C1 segment of cervical spinal cord (tissue), 14 donors: Measurements from ENCODE around the gene SAA4.
"Not testable (repeated sequence)": the region's sequence is repeated elsewhere in the genome, so short reads cannot be mapped to it uniquely, and the experiment has no call there.

Source experiments
- DNase-seq, 14 donors: peaks; one replicate each; lab custom pipeline; 2025; lab: John Stamatoyannopoulos, UW

The SAA4 gene

DNA sequence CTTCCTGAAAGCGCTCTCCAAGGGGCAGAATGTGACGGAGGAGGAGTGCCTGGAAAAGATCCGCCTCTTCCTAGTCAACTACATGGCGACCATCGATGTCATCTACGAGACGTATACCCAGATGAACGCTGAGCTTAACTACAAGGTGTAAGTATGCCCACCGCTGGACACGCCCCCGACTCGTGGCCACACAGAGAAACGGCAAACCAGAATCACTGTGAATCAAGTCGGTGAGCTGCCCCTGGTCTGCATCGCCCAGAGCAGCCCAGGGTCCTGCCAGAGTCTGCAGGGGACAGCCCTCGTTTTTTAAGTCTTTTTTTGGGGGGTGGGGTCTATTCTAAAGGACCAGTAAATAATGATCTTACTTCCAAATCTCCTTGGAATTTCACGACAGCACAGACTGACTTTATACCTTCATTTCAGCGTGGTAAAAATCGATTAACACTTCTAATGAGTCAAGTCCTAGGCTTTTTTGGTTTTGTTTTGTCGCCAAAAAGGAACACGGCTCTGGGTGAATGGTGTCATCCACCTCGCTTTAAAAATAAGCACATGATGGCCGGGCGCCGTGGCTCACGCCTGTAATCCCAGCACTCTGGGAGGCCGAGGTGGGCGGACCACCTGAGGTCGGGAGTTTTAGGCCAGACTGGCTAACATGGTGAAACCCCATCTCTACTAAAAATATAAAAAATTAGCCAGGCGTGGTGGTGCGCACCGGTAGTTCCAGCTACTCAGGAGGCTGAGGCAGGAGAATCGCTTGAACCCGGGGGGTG is 46.9 kb downstream of the SAA4 start:
- DNase-seq: not testable (repeated sequence)

DNA sequence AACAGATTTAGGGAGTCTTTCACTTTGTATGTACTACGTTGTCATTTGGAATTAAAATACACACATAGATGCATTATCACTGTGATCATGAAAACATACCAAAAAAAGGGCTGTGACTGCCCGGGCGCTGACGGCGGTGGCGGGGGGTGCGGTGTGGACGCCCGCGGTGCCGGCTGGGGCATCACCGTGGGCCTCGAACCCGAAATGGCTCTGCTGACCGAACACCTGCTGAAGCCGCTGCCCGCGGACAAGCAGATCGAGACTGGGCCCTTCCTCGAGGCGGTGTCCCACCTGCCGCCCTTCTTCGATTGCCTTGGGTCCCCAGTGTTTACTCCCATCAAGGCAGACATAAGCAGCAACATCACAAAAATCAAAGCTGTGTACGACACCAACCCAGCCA is 47.8 kb downstream of the SAA4 start:
- DNase-seq: no peak
